Thoracic aorta (tissue), 2 donors: ENCODE measurements around the gene ZBTB17. TPM values are rescaled to one million over a fixed set of nuclear protein-coding genes. Genes with fewer than 3 reads are reported as not detected.

Source experiments
- ATAC-seq: fragments of 150-250 bp; one replicate; pipeline ENCODE4 v1.8.0; 2017; ENCODE audit warnings: low read depth; ENCODE audit not compliant: insufficient number of reproducible peaks, low FRiP score
- DNase-seq: peaks from one replicate; pipeline ENCODE4 v3.0.0-alpha.2; 2020; ENCODE audit warnings: low spot score
- H3K27ac ChIP-seq, 2 donors: fragments of 200-600 bp; sonication (generic); 1 replicate in 1 of 2; 2 replicates in 1 of 2; pipeline ENCODE4 v1.5.1; 2016; ENCODE audit warnings: mild to moderate bottlenecking in 2 of 2, moderate library complexity in 2 of 2
- H3K27me3 ChIP-seq: fragments of 200-600 bp; sonication (generic); replicated peaks from 2 replicates; pipeline ENCODE4 v1.6.0; 2016; ENCODE audit warnings: mild to moderate bottlenecking; ENCODE audit not compliant: insufficient read depth
- H3K36me3 ChIP-seq: fragments of 200-600 bp; sonication (generic); one replicate; pipeline ENCODE4 v1.5.1; 2016
- H3K4me1 ChIP-seq, 2 donors: fragments of 200-600 bp; sonication (generic); 1 replicate in 1 of 2; 2 replicates in 1 of 2; pipeline versions ENCODE4 v1.5.1 to v1.6.0; 2016; ENCODE audit warnings: low read depth in 2 of 2, mild to moderate bottlenecking in 1 of 2; ENCODE audit not compliant: control insufficient read depth in 1 of 2
- H3K4me3 ChIP-seq: fragments of 200-600 bp; sonication (generic); 2 replicates; pipeline ENCODE4 v1.5.1; 2016; ENCODE audit warnings: mild to moderate bottlenecking
- H3K9me3 ChIP-seq: fragments of 200-600 bp; sonication (generic); 2 replicates; pipeline ENCODE4 v1.5.1; 2016
- CTCF ChIP-seq: fragments of 200-600 bp; sonication (generic); IDR thresholded peaks from one replicate; pipeline ENCODE4 v1.5.1; 2019; ENCODE audit warnings: antibody characterized with exemption
- total RNA-seq, 2 donors: library from RNA; depleted of rRNA; stranded (reverse); fragments of >200 nt; gene quantifications; one replicate each; pipeline versions ENCODE4 v1.1.0 to v1.2.3, GENCODE V29; 2016

ZBTB17 gene
- total RNA-seq, 2 donors from 2014 or later: 42.9 to 46.5 TPM

GRCh38 chr1:15941044-15941840 is 34.7 kb downstream of the ZBTB17 start:
- TF ChIP-seq CTCF: no peak
- peaks cover 5 to 37% of the 10 kb centered on the region in 2 donors for H3K4me1 ChIP-seq
- H3K9me3 ChIP-seq: no peaks in the 10 kb centered on the region
- no peak for ATAC-seq
- H3K4me3 ChIP-seq: no peak overlapping the region
- no peaks in the 10 kb centered on the region for H3K27me3 ChIP-seq
- no peak for DNase-seq
- peak overlapping the region; percentile 49 to 63 for H3K27ac ChIP-seq
- peaks cover 80% of the 10 kb centered on the region for H3K36me3 ChIP-seq

- no peak for DNase-seq
- H3K27me3 ChIP-seq: no peaks in the 10 kb centered on the region
- H3K9me3 ChIP-seq: no peaks in the 10 kb centered on the region
- peaks cover 5 to 31% of the 10 kb centered on the region in 2 donors for H3K4me1 ChIP-seq
- no peak overlapping the region for H3K4me3 ChIP-seq
- ATAC-seq: no peak
- TF ChIP-seq CTCF: no peak
- peak overlapping the region; percentile 49 to 63 for H3K27ac ChIP-seq
- H3K36me3 ChIP-seq: peaks cover 79% of the 10 kb centered on the region
Observed at GRCh38 chr1:15940110-15941043, 35.5 kb downstream of the ZBTB17 start.

GRCh38 chr1:15939181-15940109 is 36.5 kb downstream of the ZBTB17 start:
- Histone ChIP-seq H3K27me3 (no peaks in the 10 kb centered on the region), H3K4me1 (peaks cover 5 to 31% of the 10 kb centered on the region in 2 donors), H3K9me3 (no peaks in the 10 kb centered on the region), H3K4me3 (no peak overlapping the region), H3K27ac (peak overlapping the region; percentile 46 to 67), H3K36me3 (peaks cover 79% of the 10 kb centered on the region)
- no peak for DNase-seq
- ATAC-seq: no peak
- no peak for TF ChIP-seq CTCF

GRCh38 chr1:15938628-15939161 is 37.2 kb downstream of the ZBTB17 start:
- DNase-seq (no peak), ATAC-seq (no peak)
- Histone ChIP-seq H3K4me1 (peaks cover 5 to 31% of the 10 kb centered on the region in 2 donors), H3K27me3 (no peaks in the 10 kb centered on the region), H3K9me3 (no peaks in the 10 kb centered on the region), H3K36me3 (peaks cover 79% of the 10 kb centered on the region), H3K27ac (peak overlapping the region; percentile 46 to 67), H3K4me3 (no peak overlapping the region)
- no peak for TF ChIP-seq CTCF
